CD4-positive, alpha-beta T cell treated with Interleukin-6 for 4 hours (primary cell): ENCODE measurements around the gene COPS4.
"Not testable (repeated sequence)": the region's sequence is repeated elsewhere in the genome, so short reads cannot be mapped to it uniquely, and the experiment has no call there.

Experiments used
- DNase-seq: peaks from one replicate; pipeline ENCODE4 v3.0.0-alpha.2; 2020; ENCODE audit warnings: mixed read lengths

The COPS4 gene

DNA sequence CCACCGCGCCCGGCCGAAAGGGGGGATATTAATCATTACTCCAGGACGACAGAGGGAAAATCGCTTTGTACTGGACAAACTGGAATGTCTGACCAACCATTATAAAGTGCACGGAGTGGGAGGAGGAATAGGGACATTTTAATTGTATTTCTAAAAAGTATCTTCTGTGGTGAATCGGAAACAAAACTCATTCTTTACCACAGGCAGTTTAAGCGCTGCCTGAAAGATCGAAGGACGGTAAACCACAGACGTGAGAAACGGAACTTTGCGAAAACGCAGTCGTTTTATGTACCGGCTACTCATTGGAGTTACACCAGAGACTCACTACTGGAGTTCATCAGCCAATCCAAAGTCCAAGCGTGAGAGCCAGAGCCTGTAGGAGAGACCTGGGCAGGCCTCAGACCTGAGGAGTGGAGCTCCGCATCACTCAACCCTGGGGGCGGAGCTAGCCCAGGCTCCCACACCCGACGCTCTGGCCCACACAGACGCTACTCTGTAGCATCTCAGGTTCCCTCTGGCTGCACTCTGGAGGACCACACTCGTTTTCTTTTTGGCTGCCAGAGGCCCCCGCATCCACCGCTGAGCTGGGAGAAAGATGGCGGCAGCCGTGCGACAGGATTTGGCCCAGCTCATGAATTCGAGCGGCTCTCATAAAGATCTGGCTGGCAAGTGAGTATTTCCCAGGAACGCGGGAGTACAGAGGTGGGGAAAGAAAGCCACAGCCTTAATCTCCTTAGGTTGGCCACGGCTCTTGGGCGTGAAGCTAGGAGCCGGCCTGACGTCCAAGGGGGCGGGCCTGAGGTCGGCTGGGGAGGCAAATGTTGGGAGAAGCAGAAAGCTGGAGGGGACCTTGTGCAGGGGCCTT is at the start of gene COPS4:
Gene COPS4 (plus strand): TSS at position 554 of the 865 bp plus-strand sequence. CDS start 42 bp downstream, at position 596.
- DNase-seq, result peak; percentile 97

DNA sequence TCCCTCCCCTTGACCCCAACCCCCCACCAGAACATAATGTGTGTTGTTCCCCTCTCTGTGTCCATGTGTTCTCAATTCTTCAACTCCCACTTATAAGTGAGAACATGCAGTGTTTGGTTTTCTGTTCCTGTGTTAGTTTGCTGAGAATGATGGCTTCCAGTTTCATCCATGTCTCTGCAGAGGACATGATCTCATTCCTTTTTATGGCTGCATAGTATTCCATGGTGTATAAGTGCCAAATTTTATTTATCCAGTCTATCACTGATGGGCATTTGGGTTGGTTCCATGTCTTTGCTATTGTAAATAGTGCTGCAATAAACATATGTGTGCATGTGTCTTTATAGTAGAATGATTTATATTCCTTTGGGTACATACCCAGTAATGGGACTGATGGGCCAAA is 47.5 kb upstream of the COPS4 start:
- not testable (repeated sequence) for DNase-seq

DNA sequence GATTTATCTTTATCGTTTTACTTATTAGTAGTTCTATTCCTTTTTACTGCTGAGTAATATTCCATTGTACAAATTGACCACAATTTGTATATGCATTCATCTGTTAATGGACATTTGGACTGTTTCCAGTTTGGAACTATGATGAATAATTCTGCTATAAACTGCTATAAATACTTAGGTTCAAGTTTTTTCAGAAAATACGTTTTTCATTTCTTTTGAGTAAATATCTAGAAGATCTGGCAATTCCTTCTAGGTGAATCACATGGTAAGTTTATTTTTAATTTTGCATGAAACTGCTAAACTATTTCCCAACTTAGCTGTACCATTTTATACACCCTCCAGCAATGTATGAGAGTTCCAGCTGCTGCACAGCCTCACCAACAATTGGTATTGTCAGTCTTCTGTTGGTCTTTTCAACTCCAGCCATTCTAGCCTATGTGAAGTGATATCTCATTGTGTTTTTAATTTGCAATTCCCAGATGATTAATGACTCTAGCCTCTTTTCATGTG is 46.6 kb upstream of the COPS4 start:
- DNase-seq, result no peak

DNA sequence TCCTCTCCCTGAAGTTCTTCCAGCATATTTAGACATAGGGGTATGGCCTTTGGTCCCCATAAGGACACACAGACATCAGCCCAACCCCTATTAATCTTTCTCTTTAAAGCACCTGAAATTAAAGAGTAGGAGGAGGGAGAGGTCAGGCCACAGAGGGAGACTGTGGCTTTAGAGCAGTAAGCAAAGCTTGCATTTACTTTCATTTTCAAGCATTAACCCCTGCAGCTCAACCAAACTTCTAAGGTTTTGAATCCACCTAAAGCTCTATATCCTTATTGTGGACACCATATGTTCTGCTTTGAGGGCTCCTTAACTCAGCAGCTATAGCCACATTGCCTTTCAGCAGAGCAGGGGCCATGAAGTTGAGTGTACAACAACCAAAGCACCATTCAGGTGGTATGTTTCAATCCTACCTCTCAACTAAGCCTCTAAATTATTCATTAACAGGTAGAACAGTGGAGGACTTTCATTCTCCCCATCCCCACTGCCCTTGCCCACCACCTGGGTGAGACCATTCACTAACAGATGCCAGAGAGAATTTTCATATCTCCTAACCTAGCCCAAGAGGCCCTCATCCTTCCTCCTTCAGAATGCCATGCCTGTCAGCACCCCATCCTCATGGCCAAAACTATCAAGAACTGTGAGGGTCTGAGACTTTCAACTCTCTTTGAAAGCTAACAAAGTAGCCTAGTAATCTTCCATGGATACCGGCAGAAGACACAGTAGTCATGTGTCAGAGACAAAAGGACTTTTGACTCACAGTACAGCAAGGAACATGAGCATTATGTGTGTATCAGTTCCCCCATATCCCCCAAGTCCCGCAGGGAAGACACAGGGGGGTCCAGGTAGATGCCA is 45.2 kb upstream of the COPS4 start:
- DNase-seq, result no peak

DNA sequence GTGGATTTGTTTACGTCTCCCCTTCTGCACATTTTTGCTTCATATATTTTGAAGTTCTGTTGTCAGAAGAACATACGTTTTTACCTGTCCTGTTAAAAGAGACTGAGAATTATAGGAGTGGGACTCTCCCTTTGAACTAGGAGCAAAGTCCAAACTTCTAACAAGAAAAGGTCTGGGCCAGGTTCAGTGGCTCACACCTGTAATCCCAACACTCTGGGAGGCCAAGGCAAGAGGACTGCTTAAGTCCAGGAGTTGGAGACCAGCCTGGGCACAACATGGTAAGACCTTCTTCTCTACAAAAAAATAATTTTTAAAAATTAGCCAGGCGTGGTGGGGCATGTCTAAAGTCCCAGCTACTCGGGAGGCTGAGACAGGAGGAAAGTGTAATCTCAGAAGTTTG is 40.1 kb upstream of the COPS4 start:
- no peak for DNase-seq

DNA sequence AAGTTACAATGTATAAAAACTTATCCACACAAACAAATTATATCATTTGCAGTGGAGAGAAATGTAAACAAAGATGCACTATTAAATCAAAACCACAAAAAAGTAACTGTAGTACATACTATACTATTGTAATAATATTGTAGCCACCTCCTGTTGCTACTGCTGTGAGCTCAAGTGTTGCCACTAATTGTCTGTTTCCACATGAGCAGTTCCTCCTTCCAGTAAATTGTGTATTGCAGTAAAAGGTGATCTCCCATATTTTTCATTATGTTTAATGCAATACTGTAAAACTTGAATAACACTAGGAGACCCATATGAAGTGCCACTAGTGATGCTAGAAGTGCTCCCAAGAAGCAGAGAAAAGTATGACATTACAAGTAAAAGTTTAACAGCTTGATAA is 36.1 kb upstream of the COPS4 start:
- DNase-seq, result no peak

DNA sequence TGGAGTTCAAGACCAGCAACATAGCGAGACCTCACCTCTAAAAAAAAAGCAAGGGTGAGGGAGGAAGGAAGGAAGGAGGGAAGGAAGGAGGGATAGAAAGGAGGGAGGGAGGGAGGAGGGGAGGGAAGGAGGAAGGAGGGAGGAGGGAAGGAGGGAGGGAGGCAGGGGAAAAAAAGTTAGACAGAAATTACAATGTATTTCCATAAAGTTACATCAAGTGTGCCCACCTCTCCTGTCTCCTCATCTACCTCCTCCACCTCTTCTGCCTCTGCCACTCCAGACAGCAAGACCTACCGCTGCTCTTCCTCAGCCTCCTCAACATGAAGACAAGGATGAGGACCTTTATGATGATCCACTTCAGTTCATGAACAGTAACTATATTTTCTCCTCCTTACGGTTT is 32.7 kb upstream of the COPS4 start:
- DNase-seq, result no peak

DNA sequence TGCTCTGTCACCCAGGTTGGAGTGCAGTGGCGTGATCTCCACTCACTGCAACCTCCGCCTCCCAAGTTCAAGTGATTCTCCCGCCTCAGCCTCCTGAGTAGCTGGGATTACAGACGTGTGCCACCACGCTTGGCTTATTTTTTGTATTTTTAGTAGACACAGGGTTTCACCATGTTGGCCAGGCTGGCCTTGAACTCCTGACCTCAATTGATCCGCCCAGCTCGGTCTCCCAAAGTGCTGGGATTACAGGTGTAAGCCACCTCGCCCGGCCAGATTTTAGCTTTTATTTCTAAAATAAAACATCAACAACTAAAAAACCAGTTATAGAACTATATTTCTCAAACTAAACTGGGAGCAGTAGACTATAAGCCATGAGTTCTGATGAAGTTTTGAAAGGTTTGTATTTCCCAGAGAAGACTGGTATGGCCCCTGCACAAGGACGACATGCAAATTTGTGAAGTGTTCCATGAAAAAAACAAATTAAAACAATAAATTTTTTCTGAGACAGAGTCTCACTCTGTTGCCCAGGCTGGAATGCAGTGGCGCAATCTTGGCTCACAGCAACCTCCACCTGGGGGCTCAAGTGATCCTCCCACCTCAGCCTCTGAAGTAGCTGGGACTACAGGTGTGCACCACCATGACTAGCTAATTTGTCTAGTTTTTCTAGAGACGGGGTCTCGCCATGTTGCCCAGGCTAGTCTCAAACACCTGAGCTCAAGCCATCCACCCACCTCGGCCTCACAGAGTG is 31.8 kb upstream of the COPS4 start:
- not testable (repeated sequence) for DNase-seq

DNA sequence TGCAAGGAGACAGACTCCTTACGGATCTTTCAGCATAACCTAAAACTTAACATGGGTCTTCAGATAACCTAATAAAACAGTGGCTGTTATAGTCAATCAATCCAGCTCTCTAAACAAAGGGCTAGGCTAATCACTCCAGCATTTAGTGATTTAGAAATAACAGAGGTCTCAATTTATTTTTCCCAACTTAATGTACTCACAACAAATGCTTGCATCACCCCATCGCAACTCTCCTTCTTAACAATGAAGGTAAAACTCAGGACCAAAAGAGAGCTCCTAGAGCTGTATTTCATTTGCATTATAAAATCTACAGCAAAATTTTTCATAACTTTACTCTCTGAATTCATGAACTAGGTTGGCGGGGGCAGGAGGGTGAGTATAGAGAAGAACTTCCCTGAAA is 25.5 kb upstream of the COPS4 start:
- DNase-seq, result no peak

DNA sequence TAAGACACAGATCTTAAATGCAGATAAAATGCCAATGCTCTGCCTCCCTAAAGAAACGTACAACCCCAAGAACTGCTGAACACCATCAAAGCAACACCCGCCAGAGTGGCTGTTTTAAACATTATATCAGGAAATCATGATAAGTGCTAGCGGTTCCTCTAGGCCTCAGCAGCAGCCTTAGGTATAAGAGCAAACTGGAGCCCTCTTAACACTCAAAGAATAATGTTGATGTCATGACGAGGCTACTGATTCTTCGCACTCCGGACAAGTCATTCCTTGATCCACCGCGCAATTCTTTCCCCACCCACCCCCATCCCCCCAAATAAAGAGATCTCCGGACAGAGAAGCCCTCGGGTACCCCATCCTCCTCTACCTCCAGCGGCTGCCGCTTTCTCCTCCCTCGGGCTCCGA is 24.9 kb upstream of the COPS4 start:
- DNase-seq, result peak; percentile 22

DNA sequence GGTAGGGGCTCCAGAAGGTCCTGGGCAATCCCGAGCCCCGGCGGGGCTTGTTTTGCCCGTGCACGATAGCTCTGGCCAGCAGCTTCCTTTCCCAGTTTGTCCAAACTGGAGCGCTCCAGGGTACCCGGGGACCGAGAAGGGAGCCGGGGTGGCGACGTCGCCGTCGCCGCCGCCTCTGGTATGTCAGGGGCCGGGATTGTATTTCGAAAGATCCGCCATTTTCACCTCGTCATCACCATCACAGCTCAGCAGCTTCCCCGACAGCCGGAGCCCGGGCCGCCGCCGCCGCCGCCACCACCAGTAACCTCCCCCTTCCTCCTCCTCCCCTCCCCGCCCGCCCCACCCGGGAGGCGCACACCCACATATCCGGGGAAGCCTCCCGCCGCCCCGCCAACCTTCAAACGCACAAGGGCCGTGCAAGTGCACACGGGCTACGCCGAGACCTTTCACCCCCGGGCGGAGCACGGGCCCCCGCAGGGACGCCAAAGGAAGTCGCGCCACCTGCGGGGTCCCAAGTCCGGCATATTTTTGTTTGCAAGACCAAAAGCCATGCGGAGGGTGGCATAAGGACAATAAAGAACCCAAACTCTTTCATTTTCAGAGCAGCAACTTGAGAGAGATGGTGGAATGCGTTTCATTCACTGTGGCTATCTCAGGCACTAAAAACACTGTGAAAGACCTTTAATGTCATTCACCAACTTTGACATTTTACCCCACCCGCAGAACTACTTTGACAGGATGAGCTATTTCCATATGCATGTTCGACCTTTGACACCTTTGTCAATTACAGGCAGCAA is 24.3 kb upstream of the COPS4 start, which contains the start of gene LIN54:
Gene LIN54 (minus strand): TSS at position 302 of the 797 bp plus-strand sequence. CDS start 25,979 bp downstream, outside the sequence.
- DNase-seq, result peak; percentile 92

DNA sequence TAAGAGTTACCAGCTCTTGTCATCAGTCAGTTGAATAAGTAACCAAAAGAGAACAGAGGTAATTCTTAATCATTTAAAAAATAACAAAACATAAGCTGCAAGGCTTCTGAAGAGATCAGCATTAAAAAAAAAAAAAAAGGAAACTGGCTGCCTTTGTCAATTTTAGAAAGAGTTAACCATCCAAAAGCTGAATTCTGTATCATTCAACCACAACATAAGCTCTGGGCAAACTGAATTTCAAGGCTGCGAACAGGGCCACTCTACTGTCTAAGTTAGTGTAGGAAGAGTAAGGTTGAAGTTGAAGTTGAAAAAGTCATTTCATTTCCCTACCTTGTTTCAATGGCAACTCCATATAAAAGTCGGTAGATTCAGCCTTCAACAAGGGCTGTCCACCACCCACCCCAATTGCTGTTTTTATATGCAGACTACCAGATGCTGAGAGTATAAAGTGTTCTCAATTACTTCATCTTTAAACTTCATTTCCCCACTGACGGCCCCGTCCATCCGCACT is 23.2 kb upstream of the COPS4 start:
- DNase-seq, result no peak

DNA sequence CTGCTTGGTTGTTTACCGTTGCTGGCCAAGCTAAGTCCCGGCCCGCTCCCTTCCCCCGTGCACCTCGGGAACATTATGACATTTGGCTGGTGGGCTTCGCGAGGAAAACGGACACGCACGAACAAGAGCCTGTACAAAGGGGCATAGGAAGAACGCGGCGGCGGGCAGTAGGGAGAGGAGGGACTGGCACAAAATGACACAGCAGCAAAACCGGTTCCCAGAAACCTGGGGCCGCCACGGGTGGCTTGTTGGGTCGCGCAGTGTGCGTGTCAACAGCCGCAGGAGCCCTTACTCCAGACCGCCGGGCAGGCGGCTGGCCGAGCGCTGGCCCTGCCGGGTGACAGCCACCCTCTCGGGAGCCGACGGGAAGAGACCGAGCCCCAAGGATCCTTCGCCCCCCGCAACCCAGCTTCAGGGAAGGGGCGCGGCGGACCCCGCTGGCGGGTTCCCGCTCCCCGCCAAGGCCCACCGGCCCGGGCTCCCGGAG is 22.7 kb upstream of the COPS4 start:
- DNase-seq, result peak; percentile 14

DNA sequence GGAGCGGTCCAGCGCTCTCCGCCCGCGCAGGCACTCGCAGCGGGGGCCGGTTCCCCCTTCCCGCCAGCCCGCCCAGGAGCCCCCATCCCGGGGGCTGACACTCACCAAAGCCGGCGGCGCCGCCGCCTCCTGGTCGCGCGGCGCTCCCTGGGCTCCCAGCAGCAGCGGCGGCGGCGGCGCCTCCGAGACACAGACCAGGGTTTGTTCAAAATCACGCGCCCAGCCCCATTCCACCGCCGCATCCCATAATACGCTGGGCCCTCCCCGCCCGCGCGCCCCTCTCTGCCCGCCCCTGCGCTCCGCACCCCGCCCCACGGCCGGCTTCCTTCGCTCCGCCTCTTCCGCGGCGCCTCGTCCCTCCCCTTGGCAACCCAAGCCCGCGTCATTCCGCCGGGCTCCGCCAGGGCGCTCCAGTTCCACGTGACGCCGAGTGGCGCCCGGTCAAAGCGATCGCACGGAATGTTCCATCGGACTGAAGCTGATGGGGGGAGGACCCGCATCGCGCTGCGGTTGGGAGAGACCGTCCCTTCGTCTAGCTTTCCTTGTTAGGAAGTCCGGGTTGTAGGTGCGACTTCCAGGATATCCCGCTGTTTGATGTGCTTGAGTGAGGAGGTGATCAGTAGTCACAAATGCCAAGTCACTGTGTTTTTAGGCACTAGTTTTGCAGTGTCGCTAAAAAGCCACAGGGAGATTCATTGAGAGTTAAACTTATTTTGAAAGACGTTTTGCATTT is 22.1 kb upstream of the COPS4 start:
- peak; percentile 96 for DNase-seq

DNA sequence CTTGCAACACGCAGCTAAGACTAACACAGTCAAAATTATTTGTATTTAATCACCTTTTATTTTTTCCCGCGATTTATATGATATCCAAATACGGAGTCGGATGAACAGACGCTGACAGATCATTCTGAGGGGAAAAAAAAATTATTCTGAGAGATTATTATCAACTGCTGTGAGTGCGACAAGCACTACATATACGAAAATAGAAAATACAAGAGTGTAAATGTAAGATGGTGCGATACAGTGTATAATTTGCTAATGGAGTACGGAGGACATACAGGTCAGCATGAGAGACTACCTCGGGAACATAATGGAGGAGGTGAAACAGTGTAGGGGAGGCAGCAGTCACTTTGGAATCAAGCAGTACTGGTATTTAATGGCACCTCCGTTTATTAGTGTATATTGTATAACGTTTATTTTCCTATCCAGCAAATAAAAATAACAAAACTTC is 21.5 kb upstream of the COPS4 start:
- DNase-seq, result no peak

DNA sequence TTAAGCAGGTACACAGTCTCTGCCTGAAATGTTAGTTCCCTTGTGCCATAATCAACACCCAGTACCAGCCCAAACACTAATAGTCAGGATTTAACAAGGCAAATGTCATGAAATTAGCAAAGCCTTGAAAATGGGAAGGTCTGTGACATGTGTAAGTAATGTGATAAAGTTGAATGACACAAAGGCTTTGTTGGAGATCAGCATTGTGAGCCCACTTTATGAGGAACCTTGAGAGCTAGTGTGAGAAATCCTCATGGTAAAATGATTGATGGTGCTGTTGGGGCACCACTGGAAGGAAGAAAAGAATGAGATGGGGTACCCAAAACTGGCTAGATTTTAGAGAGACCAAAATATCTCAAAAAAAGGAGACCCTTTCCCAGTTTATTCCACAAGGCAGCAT is 21.1 kb upstream of the COPS4 start:
- no peak for DNase-seq

DNA sequence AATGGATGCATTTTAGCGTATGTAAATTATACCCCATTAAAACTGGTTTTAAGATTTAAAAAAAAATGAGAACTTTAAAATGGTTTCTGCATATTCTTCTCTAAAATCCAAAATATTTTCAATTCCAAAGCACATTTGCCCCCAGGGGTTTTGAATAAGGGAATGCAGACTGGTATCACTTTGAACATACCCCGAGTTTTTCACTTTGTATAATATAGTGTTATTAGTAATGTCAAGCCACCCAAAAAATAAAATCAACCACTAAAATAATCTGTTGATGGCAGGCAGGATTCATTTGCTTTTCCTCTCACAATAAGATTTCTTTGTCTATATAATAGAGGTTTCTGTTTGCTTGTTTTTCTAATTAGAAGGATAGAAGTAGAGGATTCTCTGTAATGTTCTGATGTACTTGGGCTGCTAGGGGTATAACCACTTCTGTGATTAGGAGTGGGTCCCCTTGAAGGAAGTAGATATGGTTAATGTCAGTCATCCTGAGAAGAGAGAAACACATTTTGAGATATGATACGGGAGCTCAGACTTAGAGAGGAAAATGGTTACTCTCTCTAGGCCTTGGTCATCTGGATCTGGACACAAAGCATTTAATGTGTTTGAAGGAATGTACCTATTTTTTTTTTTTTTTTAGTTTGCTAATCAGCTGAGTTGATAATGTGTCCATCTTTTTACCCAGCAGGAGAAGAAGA is 15.0 kb upstream of the COPS4 start:
- DNase-seq, result no peak

DNA sequence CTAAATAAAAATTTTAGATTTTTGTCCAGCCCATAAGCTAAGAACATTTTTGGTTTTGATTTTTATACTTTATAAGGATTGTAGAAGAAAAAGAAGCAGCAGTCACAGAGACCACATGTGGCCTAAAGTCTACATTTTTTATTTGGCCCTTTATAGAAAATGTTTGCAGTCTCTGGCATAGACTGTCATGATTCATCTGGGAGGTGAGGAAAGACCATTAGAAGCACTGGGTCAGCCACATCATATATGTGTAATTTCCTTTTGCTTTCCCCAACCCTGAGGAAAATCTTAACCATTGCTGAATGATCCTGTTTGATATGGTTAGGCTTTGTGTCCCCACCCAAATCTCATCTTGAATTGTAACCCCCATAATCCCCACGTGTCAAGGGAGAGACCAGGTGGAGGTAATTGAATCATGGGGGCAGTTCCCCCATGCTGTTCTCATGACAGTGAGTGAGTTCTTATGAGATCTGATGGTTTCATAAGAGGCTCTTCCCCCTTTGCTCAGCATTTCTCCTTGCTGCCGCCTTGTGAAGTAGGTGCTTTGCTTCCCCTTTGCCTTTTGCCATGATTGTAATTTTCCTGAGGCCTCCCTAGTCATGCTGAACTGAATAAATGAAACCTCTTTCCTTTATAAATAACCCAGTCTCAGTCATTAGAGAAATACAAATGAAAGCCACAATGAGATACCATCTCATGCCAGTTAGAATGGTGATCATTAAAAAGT is 12.1 kb upstream of the COPS4 start:
- DNase-seq, result no peak

DNA sequence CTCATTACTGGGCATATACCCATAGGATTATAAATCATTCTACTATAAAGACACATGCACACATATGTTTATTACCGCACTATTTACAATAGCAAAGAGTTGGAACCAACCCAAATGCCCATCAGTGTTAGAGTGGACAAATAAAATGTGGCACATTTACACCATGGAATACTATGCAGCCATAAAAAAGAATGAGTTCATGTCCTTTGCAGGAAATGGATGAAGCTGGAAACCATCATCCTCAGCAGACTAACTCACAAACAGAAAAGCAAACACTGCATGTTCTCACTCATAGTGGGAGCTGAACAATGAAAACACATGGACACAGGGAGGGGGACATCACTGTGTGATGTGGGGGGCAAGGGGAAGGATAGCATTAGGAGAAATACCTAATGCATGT is 11.4 kb upstream of the COPS4 start:
- not testable (repeated sequence) for DNase-seq
